HG02885 (cell line): ENCODE results near the gene PEAK1.

Experiments used
- ATAC-seq: cut with Tn5 transposase; IDR thresholded peaks from one replicate; pipeline ENCODE4 v1.9.1; 2021; ENCODE audit warnings: mild to moderate bottlenecking; ENCODE audit not compliant: unreplicated experiment, poor library complexity

Gene PEAK1

DNA sequence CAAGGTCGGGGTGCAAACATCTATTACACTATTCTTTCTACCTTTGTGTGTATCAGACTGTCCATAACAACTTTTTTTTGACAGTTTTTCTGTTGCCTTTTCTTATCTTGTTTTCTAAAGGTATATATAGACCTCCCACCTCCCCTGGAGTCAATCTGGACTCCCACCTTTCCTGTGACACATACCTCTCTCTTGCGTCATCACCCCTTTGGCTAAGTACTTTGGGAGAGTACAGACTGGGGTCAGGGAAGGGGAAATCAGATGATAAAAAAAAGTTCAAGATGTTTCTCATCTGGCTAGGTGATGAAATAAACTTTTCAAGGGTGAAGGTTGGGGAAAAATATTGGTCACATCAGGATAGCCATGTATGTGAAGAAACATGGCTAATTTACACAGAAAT lies 366.2 kb downstream of the PEAK1 start:
- no peak for ATAC-seq

DNA sequence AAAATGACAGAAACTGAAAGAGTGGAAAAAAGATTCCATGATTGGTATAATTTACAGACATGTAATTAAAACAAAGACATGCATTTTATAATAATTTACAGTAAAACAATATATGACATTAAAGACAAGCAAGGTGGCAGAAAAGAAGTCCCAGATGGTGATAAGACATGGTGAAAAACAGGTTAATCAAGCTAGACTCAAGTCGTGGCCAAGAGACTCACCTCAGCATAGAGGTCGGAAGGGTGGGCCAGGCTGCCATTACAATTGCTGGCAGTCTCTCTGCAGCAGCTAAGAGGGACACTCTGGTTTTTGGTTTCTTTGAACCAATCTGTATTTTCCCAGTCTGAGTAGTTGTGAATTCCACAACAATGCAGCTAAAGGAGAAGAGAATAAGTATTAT lies 367.3 kb downstream of the PEAK1 start:
- ATAC-seq: no peak
